Measurements from ENCODE around the gene METTL16.

The METTL16 gene

DNA sequence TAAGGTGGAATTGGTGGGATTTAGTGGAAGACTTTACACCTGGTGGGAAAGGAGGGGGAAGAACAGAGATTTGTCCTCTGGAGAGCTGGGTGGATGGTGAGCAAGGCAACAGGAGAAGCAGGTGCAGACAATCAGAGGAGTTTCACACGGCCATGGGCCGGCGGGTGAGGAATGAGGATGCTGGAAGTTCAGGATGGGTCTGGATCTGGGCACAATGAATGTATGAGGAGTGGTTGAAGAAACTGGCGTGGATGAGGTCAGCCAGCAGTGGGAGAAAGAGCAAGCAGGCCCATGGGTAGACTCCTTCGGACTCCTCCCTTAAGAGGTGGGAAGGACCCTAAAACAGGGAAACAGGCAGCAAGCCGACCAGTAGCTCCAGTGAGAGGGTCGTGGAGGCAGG is 100.7 kb downstream of the METTL16 start:
- FAIRE-seq = no peak

- FAIRE-seq = peak; percentile 47
Observed at GRCh38 chr17:2406903-2407790, 104.5 kb downstream of the METTL16 start.

DNA sequence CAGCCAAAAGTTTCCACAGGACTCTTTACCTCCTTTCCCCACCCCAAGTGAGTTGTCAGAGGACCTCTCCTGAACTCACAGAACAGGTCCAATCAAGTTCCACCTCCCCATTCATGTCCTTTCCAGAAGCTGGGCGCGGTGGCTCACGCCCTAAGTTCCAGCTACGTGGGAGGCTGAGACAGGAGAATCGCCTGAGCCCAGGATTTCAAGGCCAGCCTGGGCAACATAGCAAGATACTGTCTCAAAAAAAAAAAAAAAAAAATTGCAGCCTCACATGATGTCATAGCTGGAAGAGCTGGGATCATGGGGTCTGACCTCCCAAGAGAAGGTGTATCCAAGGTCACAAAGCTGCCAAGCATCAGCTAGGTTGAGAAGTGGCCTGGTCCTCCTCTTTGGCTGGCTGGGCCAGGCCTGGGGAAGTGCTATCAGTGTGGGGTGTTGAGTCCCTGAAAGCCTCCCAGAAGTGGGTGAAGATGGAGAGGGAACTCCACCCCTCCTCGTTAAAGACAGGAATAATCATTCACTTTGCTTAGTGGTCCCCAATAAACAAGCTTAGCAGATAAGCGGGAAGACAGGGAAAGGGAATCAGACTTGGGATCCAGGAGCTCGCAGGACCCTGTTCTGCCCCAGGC is 105.3 kb downstream of the METTL16 start:
- FAIRE-seq = no peak

- FAIRE-seq = no peak
Observed at GRCh38 chr17:2405247-2405926, 106.3 kb downstream of the METTL16 start.

- FAIRE-seq = no peak
Observed at GRCh38 chr17:2403044-2403443, 108.6 kb downstream of the METTL16 start.

DNA sequence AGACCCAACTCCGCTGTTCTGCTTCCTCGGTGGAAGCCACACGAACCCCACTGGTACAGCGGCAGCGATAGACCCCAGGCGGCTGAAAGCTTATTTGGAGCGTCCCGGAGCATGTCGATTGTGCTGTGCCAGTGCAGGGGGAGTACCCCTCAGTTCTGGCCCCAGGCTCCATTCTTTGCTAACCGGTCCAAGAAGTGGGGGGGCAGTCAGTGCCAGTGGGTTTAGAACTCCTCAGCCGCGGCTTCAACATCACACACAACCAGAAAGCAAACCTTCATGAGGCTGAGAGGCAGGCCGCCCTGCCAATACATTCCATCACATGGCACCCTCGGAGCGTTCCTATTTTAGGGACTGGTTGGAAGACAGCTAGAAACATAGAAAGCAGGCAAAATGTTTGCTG is 109.1 kb downstream of the METTL16 start:
- FAIRE-seq = no peak

GRCh38 chr17:2401426-2402221 is 110.1 kb downstream of the METTL16 start:
- peak; percentile 57 for FAIRE-seq

DNA sequence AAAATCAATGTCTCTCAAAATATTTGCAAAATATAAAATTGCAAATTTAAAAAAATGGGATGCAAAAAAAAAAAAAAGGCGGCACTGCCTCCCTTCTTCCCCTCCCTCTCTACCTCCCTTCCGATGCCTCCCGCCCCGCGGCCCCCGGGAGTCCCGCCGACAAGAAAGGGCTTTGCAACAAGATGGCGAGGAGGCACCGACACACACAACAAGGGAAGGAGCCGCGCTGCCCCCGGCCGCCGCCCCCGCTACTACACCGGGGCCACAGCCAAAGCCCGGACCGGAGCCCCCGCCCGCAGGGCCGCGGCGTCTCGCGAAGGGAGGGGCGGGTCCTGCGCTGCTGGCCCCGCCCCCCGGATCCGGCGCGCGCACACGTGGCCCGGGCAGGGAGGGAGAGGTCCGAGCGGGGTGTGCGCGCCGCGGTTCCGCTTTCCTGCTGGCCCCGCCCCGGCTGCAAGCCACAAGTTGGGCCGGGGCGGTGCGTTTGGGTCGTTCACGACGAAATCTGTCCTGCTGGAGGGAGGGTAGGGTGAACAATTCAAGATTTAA is 110.7 kb downstream of the METTL16 start, which contains the start of gene MNT:
TSS of gene MNT (minus strand) at position 184 of the 549 bp plus-strand sequence. CDS start 348 bp downstream, outside the sequence.
- no peak for FAIRE-seq

DNA sequence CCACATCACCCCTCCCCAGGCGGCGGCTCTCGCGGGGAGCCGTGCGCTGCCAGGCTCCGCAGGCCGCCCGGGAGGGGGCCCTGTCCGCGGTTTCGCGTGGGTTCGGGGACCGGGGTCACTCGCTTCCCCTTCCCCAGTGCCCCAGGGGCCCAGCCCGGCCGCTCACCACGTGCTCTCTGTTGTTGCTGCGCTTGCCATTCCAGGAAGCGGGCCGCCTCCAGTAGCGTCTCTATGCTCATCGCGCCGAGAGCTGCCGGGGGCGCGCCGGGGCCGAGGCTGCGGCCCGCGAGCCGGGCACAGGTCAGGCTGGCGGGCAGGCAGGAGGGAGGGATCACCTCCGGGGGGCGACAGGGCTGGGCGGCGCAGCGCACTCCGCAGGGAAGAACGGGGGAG is 111.2 kb downstream of the METTL16 start:
- FAIRE-seq = no peak

- FAIRE-seq = no peak
Observed at GRCh38 chr17:2399572-2400473, 111.9 kb downstream of the METTL16 start.

DNA sequence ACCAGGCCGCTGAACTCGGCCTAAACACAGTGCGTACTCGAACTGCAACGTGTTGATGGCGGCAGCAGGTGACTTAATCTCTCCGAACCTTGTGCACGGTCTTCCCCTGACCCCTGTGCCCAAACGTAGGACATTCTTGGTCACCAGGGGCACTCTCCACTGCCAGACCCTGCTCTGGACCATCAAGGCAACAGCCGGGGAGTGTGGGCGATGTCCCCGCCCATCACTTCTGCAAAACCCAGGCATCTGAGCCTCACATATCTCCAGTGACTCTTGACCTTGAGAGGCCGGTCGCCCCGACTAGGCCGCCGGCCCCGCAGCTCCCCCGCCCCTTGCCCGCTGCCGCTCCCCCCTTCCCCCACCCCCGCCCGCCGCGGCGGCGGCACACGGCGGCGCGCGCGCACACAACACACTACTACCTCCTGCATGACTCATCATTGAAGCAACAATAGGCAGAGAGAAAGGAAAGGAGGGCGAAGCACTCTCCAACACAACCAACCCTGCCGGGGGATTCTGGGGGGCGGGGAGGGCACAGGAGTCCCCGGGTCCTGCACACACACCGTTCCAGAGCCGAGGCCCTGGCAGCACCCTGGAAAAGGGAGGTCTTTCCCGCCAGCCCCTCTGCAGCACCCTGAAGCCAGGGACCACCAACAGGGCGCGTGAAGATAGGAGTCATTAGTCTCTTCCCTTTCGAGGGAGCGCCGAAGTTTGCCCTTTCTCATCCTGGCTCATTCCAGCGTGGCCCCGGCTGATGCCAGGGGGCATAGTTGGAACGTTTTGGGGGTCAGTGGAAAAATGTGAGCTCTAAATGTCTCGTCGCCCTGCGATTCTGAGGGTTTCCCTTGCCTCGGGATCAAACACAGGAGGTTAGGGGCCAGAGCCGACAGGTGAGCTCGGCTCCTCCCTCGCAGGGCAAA is 112.8 kb downstream of the METTL16 start:
- no peak for FAIRE-seq

GRCh38 chr17:2398182-2398581 is 113.5 kb downstream of the METTL16 start:
- no peak for FAIRE-seq

GRCh38 chr17:2397247-2398171 is 114.2 kb downstream of the METTL16 start:
- no peak for FAIRE-seq

DNA sequence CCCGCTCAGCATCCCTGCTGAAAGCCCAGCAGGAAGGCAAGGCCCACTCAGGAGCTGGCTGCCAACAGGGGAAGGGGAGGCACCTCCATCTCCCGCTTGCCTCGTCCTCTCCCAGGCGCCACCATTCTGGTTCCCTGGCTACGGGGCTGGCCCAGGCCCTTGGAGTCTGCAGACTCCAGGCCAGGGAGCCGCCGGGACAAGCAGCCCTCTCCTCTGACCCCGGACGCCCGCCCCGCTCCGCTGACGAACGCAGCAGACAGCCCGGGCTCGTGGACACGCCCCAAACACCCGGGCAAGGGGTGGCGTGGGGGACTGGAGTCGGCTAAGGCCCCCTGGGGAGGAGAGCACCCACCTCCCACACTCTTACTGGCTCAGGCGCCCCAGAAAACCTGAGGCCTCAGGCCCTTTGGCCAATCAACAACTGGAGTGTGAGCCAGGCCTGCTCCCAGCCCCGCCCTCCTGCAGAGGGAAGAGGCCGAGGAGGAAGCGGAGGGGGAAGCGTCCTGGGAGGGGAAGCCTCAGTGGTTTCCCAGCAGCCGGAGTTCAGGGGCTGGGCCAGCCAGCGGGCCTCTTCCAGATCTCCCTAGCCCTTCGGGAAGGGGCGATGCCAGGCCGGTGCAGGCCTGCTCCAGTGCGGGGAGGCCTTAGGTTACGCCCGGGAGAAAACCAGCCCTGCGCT is 115.0 kb downstream of the METTL16 start:
- no peak for FAIRE-seq

- no peak for FAIRE-seq
Observed at GRCh38 chr17:2396192-2396567, 115.5 kb downstream of the METTL16 start.

GRCh38 chr17:2395258-2396181 is 116.2 kb downstream of the METTL16 start:
- FAIRE-seq = no peak

DNA sequence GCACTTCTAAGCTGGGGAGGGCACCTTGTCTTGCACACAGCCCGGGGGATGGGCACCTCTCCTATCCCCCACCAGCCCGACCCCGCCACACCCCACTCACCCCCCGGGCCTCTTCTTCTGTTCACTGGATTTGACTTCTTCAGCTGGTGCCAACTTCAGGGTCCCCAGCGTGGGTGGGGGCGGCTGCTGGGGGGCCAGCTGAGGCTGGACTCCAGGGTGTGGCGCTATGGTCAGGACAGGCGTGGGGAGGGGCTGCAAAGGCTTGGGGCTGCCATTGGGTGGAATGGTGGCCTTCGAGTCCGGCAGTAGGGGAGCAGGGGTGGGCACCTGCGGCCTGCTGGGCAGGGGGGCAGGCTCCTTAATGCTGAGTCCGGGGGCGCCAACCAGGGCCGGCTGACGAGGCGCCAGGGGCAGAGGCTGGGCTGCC is 116.9 kb downstream of the METTL16 start:
- FAIRE-seq = no peak

Data from colon (tissue), 2 donors.